DOHH2 (cell line): ENCODE measurements around the gene ITGA8.

ENCODE experiments used
- H3F3A ChIP-seq: fragments of 200-600 bp; sonication (generic), shearing (Covaris generic); 2 replicates; pipeline ENCODE4 v1.6.0; 2016; ENCODE audit warnings: antibody characterized with exemption, mild to moderate bottlenecking; ENCODE audit not compliant: control insufficient read depth, insufficient read depth
- H3K27ac ChIP-seq: fragments of 200-600 bp; sonication (generic); 2 replicates; pipeline ENCODE4 v1.5.1; 2014; ENCODE audit warnings: low read depth, mild to moderate bottlenecking, low read length, moderate library complexity
- H3K27me3 ChIP-seq: fragments of 200-600 bp; sonication (generic); 2 replicates; pipeline ENCODE4 v1.6.1; 2014; ENCODE audit warnings: mild to moderate bottlenecking, low read length, mixed read lengths; ENCODE audit not compliant: control insufficient read depth
- H3K36me3 ChIP-seq: fragments of 200-600 bp; sonication (generic); 2 replicates; pipeline ENCODE4 v1.6.1; 2014; ENCODE audit warnings: mild to moderate bottlenecking, low read length, moderate library complexity, mixed read lengths; ENCODE audit not compliant: control insufficient read depth
- H3K4me1 ChIP-seq: fragments of 200-600 bp; sonication (generic); 2 replicates; pipeline ENCODE4 v1.6.1; 2014; ENCODE audit warnings: mild to moderate bottlenecking, low read length, mixed read lengths; ENCODE audit not compliant: control insufficient read depth
- H3K4me2 ChIP-seq: fragments of 200-600 bp; sonication (generic); 2 replicates; pipeline ENCODE4 v1.6.0; 2014; ENCODE audit warnings: mild to moderate bottlenecking, low read length, moderate library complexity
- H3K4me3 ChIP-seq: fragments of 200-600 bp; sonication (generic); 2 replicates; pipeline ENCODE4 v1.5.1; 2014; ENCODE audit warnings: mild to moderate bottlenecking, low read length, mixed read lengths
- H3K79me2 ChIP-seq: fragments of 200-600 bp; sonication (generic); 2 replicates; pipeline ENCODE4 v1.6.1; 2014; ENCODE audit warnings: mild to moderate bottlenecking, low read length, mixed read lengths; ENCODE audit not compliant: control insufficient read depth
- H3K9me2 ChIP-seq: fragments of 200-600 bp; sonication (generic); replicated peaks from 2 replicates; pipeline ENCODE4 v1.6.1; 2014; ENCODE audit warnings: mild to moderate bottlenecking, low read length, mixed read lengths; ENCODE audit not compliant: control insufficient read depth
- H3K9me3 ChIP-seq: fragments of 200-600 bp; sonication (generic); 2 replicates; pipeline ENCODE4 v1.6.1; 2014; ENCODE audit warnings: antibody characterized with exemption, low read length, mixed read lengths; ENCODE audit not compliant: control insufficient read depth, insufficient read depth
- H4K20me1 ChIP-seq: fragments of 200-600 bp; sonication (generic); 2 replicates; pipeline ENCODE4 v1.6.0; 2014; ENCODE audit warnings: low read depth, mild to moderate bottlenecking, antibody characterized with exemption, low read length, moderate library complexity; ENCODE audit not compliant: control insufficient read depth, insufficient read depth
- EZH2phosphoT487 ChIP-seq: fragments of 200-600 bp; sonication (generic); IDR thresholded peaks from 2 replicates; pipeline ENCODE4 v1.6.1; 2017; ENCODE audit warnings: borderline replicate concordance, mild to moderate bottlenecking, antibody characterized with exemption, low read length, moderate library complexity, mixed read lengths
- TF ChIP-seq, protein P1 (sequence below): fragments of 200-600 bp; sonication (generic); IDR thresholded peaks from one replicate; pipeline ENCODE4 v1.5.1; 2014; ENCODE audit warnings: antibody characterized with exemption, mild to moderate bottlenecking, low read depth, low read length; ENCODE audit not compliant: poor library complexity, severe bottlenecking

ITGA8 gene

DNA sequence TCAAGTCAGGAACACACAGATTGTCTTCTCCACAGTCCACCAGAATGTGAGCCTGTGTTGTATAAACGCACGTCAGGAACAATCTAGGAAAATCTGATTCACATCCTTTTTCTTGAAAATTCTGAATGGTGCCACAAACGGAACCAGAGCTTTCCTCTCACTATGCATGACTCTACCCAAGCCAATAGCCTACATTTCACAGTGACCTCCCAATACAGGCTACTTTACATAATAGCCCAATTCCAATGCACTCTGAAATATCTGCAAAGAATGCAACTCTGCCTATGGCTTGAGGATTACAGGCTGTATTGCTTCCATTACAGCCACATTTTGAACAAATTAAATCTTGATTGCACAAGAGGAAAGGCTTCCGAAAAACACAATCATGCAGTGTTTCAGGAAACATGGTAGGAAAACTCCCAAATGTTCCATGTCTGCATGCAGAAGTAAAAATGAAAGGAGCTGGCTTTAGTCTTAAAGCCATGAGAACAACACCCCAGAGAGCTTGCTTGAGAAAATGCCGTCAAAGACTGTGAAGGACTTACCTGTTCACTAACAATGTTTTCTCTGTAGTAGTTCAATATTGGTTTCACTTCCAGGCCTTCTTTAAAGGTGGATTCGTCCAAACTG lies 113.9 kb downstream of the ITGA8 start:
- Histone ChIP-seq H3K9me2 (no peaks in the 10 kb centered on the region), H3K27me3 (no peaks in the 10 kb centered on the region; the same call in 1 of the 2 replicates), H4K20me1 (no peaks in the 10 kb centered on the region), H3K79me2 (no peaks in the 10 kb centered on the region), H3K9me3 (no peaks in the 10 kb centered on the region), H3K4me2 (no peak overlapping the region), H3F3A (no peaks in the 10 kb centered on the region), H3K4me3 (no peak overlapping the region), H3K4me1 (no peaks in the 10 kb centered on the region), H3K27ac (no peak overlapping the region), H3K36me3 (no peaks in the 10 kb centered on the region)
- TF ChIP-seq EZH2phosphoT487 = no peak

DNA sequence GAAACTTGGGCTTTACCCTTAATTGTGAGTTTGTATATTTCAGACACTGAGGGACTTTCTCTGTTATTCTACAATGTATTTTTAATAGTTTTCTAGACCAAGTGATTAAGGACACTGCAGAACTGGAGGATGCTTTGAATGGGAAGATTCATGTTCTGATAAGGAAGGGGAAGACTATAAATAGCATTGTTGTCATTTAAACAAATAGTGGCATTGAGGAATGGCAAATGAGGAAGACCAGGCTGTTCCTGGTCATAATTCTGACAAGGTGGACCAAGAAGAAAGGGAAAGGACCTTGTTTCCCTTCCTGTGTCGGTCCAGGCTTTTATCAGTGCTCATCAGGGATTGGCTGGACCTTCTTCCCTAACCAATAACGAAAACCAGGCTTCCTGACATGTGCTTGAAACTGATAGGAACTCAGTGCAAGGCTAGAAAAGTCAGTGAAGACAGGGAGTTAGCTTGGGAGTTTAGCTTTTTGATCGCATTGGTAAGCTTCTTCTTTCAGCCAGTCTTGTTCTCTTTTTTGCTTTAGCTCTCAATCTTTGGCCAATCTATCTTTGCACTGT lies 116.2 kb downstream of the ITGA8 start:
- TF ChIP-seq EZH2phosphoT487 = no peak
- TF ChIP-seq, protein P1, sequence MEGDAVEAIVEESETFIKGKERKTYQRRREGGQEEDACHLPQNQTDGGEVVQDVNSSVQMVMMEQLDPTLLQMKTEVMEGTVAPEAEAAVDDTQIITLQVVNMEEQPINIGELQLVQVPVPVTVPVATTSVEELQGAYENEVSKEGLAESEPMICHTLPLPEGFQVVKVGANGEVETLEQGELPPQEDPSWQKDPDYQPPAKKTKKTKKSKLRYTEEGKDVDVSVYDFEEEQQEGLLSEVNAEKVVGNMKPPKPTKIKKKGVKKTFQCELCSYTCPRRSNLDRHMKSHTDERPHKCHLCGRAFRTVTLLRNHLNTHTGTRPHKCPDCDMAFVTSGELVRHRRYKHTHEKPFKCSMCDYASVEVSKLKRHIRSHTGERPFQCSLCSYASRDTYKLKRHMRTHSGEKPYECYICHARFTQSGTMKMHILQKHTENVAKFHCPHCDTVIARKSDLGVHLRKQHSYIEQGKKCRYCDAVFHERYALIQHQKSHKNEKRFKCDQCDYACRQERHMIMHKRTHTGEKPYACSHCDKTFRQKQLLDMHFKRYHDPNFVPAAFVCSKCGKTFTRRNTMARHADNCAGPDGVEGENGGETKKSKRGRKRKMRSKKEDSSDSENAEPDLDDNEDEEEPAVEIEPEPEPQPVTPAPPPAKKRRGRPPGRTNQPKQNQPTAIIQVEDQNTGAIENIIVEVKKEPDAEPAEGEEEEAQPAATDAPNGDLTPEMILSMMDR = no peak

DNA sequence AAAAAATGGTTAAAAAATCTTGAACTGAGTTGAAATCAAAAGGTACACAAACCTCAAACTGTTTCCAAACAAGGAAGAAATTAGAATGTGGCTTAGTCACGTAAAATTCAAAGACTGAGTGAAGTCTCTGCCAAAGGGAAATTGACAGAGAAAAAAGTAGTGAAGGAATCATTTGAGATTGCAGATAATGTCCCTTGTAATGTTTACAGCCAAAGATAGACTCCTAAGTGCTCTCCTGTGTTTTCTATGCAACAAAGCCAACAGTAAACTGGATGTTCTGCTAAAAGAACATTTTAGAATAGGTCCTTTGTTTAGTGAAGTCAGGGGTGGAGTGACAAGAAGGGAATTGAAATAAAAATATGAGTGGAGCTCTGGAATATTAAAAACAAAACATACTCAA lies 117.9 kb downstream of the ITGA8 start:
- no peak overlapping the region for H3K27ac ChIP-seq
- no peaks in the 10 kb centered on the region; the same call in 1 of the 2 replicates for H3K27me3 ChIP-seq
- no peaks in the 10 kb centered on the region for H3K79me2 ChIP-seq
- H4K20me1 ChIP-seq = no peaks in the 10 kb centered on the region
- no peaks in the 10 kb centered on the region for H3K4me1 ChIP-seq
- H3K4me3 ChIP-seq = no peak overlapping the region
- H3K9me3 ChIP-seq = no peaks in the 10 kb centered on the region
- H3K36me3 ChIP-seq = no peaks in the 10 kb centered on the region
- no peaks in the 10 kb centered on the region for H3F3A ChIP-seq
- H3K9me2 ChIP-seq = no peaks in the 10 kb centered on the region
- TF ChIP-seq, protein P1 = no peak
- no peak for TF ChIP-seq EZH2phosphoT487
- H3K4me2 ChIP-seq = no peak overlapping the region

More for the DNA sequence above, 116.2 kb downstream of the ITGA8 start:
- no peaks in the 10 kb centered on the region for H4K20me1 ChIP-seq
- H3K4me3 ChIP-seq = no peak overlapping the region
- H3K9me3 ChIP-seq = no peaks in the 10 kb centered on the region
- H3K9me2 ChIP-seq = no peaks in the 10 kb centered on the region
- no peaks in the 10 kb centered on the region for H3K36me3 ChIP-seq
- no peak overlapping the region for H3K27ac ChIP-seq
- no peaks in the 10 kb centered on the region for H3K79me2 ChIP-seq
- no peaks in the 10 kb centered on the region for H3K4me1 ChIP-seq
- no peak overlapping the region for H3K4me2 ChIP-seq
- H3K27me3 ChIP-seq = no peaks in the 10 kb centered on the region; the same call in 1 of the 2 replicates
- H3F3A ChIP-seq = no peaks in the 10 kb centered on the region

DNA sequence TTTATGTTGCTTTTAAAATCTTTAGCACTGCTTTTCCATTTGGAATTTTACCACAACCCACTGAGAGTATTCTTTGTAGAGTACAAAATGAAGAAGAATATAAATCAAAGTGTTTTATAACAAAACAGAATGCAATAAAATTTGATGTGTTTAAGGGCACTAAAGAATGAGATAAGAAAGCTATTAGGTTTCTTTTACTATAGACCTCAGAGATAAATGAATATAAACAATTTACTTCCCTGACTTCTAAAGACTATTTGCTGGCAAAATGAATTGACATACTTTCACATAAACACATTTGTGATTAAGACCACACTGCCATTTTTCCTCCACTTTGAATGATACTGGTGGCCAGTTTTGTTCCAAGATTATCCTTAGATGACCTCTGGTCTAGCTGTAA lies 124.5 kb downstream of the ITGA8 start:
- Histone ChIP-seq H3K27me3 (no peaks in the 10 kb centered on the region), H3K4me3 (no peak overlapping the region), H3K4me1 (no peaks in the 10 kb centered on the region), H3K27ac (no peak overlapping the region), H3K4me2 (no peak overlapping the region), H3K36me3 (no peaks in the 10 kb centered on the region), H4K20me1 (no peaks in the 10 kb centered on the region), H3F3A (no peaks in the 10 kb centered on the region), H3K9me2 (no peaks in the 10 kb centered on the region), H3K9me3 (no peaks in the 10 kb centered on the region), H3K79me2 (no peaks in the 10 kb centered on the region)
- no peak for TF ChIP-seq EZH2phosphoT487
- TF ChIP-seq, protein P1 = no peak
